A549 treated with Mapracorat at 1 μM for 4 hours (cell line): ENCODE results near the gene UHRF1. TPM values are rescaled to one million over a fixed set of nuclear protein-coding genes. Genes with fewer than 3 reads are reported as not detected.

ENCODE experiments used
- total RNA-seq: library from RNA; stranded (reverse); fragments of 200-300 nt; extraction: Qiagen RNA extraction; gene quantifications from 5 replicates; pipeline ENCODE4 v1.2.3, GENCODE V29; 2022

The UHRF1 gene
- total RNA-seq, result 38.9 to 48.4 TPM (median 45.3 TPM) in 5 replicates

GRCh38 chr19:4909156-4909896 is at the start of gene UHRF1:
Gene UHRF1, plus strand, starts transcription at chr19:4909501. Its CDS starts 1,385 bp downstream, at chr19:4910886.

GRCh38 chr19:4867534-4868285 is 41.6 kb upstream of the UHRF1 start, which contains the start of gene PLIN3:
Gene PLIN3, minus strand, starts transcription at chr19:4867667. Its CDS starts 6,273 bp downstream, at chr19:4861394.

GRCh38 chr19:4902796-4903195 is 6.5 kb upstream of the UHRF1 start, which contains the start of gene ARRDC5:
Gene ARRDC5, minus strand, starts transcription at chr19:4902896. Its CDS starts 71 bp downstream, at chr19:4902825.

GRCh38 chr19:4968462-4969291 is 59.4 kb downstream of the UHRF1 start, which contains the start of gene KDM4B:
Gene KDM4B, plus strand, starts transcription at chr19:4969113. Its CDS starts 63,778 bp downstream, at chr19:5032891.

Other genes with a start within 250 kb of the UHRF1 start
- 116 to 139 TPM (median 137 TPM) in 5 replicates for gene MYDGF, start 239.2 kb upstream of the UHRF1 start, total RNA-seq
- gene DPP9, start 185.7 kb upstream of the UHRF1 start, total RNA-seq, result 50.8 to 62.0 TPM (median 59.5 TPM) in 5 replicates
- gene FEM1A, start 117.8 kb upstream of the UHRF1 start, total RNA-seq, result 5.3 to 5.7 TPM (median 5.6 TPM) in 5 replicates
- gene TICAM1, start 77.8 kb upstream of the UHRF1 start, total RNA-seq, result 6.4 to 10.0 TPM (median 8.6 TPM) in 5 replicates
- 142 to 162 TPM (median 155 TPM) in 5 replicates for gene PLIN3, start 41.8 kb upstream of the UHRF1 start, total RNA-seq
- gene ARRDC5, start 6.6 kb upstream of the UHRF1 start, total RNA-seq, result not detected in 5 replicates
- 6.2 to 9.4 TPM (median 9.0 TPM) in 5 replicates for gene KDM4B, start 59.6 kb downstream of the UHRF1 start, total RNA-seq